GM18907 (cell line): Measurements from ENCODE around the gene MCTP1.
A peak's percentile ranks its signal among the peaks of the same experiment; 100 is the strongest.

Experiments used
- ATAC-seq: cut with Tn5 transposase; IDR thresholded peaks from one replicate; pipeline ENCODE4 v1.9.1; 2021; ENCODE audit warnings: mild to moderate bottlenecking, moderate library complexity; ENCODE audit not compliant: unreplicated experiment

MCTP1 gene

GRCh38 chr5:94778299-94778698 lies 506.6 kb downstream of the MCTP1 start:
- ATAC-seq: no peak

DNA sequence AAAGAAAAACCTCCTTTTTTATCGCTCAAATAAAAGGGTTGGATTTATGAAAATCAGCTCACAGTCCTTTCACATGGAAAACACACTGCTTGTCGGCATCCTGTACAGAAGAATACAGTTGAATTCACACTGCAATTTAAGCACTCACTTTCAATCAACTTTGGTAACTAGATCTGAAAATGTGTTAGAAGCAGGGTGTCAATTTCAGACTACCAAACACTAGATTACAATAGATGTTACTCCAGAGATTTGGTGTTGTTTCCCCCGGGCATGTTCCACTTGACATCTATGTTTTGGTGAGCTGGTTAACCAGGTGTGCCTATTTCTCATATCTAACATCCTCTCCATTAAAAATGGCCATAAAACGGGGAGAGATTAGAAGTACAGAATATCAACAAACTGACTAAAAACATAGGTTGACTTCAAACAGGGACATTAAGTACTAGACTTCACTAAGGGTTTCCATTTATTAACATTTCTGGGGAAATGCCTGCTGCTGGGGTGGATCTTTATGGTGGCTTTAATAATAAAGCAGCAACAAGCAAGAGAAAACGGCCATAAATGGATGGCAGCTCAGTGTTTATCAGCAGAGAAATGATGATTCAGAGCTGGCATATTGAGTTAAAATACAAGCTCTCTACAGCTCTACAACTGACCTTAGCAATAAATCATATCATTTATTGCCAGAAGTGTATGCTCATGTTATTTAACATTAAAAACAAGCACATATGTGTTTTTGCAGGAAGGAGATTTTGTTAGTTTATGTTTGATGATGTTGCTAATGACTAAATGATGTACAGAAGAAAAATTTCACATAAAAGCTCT lies 507.6 kb downstream of the MCTP1 start:
- ATAC-seq: no peak

DNA sequence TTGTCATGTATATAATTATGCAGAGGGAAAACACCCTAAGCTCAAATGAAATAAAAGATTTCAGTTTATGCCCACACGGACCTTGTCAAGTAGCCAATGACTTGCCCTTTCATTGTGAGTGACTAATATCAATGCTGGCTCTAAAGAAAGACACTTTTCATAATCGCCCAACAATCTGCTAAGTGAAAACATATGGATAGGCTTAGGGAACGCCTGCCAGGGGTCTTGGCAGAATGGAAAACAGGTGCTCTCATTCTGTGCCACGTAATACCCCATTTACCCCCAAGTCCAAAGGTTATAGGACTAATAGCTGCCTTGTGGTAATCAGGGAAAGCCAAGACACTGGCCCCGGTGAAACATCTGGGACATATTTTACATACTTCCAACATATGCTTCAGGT lies 508.7 kb downstream of the MCTP1 start:
- ATAC-seq: no peak

- ATAC-seq: no peak
These were observed 509.8 kb downstream of the MCTP1 start for GRCh38 chr5:94775088-94775487.

GRCh38 chr5:94771742-94772141 lies 513.2 kb downstream of the MCTP1 start:
- ATAC-seq: no peak

DNA sequence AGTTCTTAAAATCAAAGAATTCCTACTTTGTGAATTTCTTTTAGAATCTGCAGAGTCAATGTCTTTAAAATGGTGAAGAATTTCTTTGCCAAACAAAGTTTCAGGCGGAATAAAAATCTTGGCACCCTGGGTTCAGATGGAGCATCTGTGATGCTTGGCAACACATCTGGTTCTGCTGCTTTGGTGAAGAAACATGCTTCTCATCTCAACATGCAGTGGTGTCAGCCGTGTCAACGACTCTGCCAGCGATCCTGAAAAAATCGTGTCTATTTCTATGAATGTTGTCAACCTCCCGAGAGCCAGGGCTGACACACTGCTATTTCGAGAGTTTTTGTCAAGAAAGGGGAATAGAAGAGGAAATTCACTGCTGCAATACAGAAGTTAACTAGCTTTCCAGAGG lies 514.9 kb downstream of the MCTP1 start:
- ATAC-seq: no peak

DNA sequence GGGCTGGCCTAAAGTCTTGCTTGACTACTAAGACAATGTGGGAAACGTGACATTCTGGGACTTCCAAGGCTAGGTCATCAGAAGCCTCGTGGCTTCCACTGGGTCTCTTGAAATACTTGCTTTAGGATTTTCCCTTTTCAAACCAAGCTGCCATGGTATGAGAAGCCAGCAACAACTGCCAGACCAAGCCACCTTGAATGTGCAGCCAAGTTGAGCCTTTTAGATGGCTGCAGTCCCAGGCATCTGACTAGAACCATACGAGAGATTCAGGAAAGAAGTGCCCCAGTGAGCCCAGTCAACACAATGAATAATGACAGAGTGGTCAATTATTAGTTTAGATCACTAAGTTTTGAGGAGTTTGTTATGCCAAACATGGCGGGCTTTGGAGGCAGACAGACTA lies 523.1 kb downstream of the MCTP1 start:
- ATAC-seq: no peak

GRCh38 chr5:94761055-94761454 lies 523.8 kb downstream of the MCTP1 start:
- no peak for ATAC-seq

DNA sequence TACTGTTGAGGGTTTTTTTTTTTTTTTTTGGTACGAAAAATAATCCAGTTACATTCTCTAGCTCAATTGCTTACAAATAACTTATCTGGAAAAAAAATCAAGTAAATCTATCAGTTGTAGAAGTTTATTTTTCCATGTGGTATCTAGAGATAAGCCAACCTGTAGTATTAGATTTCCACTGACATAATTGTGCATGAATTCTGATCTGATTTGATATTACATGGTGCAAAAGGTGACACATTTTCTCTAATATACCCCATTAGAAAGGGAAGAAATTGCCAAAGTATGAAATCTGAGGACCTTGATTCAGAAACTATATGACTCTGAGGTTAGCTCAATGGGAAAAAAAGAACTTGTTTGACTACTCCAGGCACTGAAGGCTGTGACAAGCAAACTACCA lies 524.9 kb downstream of the MCTP1 start:
- ATAC-seq: no peak

- no peak for ATAC-seq
These were observed 525.9 kb downstream of the MCTP1 start for GRCh38 chr5:94759022-94759421.

DNA sequence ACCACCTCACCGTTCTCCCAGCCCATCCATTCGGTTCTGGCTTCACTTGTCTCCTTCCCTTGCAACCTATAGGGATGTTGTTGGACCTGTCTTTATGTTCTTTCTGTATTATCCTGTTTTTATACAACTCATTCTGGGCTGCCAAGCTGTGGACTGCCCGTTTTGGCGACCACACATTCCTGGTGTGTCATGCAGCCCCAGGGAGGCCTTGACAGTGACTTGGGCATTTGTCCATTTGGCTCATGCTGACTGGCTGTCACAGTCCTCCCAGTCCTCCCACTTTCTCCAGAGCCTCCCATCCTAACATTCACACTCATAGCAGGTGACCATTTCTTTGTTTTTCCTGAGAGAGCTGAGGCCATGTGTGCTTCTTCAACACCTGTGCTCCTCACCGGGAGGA lies 530.1 kb downstream of the MCTP1 start:
- ATAC-seq: no peak

- no peak for ATAC-seq
These were observed 533.4 kb downstream of the MCTP1 start for GRCh38 chr5:94751460-94751859.

DNA sequence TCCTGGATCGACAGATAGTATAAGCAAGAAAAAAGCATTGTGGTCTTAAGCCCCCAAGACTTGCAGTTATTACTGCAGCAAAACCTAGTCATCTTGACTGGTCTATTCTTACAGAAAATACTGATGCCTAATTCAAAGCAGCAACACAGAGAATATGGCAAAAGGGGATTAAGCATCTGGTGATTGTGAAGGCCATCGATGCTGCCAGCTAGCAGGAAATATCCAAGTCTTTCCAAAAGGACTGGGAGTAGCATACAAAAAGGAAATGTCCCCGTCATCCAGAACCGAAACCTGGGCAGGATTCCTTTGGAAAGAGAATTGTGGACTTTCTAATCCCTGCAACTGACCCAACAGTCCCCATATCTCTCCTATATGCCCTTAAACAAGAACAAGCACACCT lies 534.2 kb downstream of the MCTP1 start:
- no peak for ATAC-seq

DNA sequence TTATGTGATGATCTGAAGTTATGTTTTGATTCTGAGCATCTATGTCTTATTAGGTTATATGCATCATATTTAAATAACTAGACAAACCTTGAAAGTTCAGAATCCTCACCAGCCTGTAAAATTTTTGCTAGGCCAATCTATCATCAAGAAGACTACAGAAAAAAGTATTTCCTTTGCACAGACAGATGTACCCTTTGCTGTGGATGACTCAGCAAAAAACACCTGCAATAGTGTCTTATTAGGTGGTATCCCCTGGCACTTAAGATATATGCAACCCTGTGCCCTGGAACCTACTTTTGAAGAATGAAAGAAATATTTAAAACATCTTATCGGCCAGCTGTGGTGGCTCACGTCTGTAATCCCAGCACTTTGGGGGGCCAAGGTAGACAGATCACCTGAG lies 535.9 kb downstream of the MCTP1 start:
- ATAC-seq: peak; percentile 45

DNA sequence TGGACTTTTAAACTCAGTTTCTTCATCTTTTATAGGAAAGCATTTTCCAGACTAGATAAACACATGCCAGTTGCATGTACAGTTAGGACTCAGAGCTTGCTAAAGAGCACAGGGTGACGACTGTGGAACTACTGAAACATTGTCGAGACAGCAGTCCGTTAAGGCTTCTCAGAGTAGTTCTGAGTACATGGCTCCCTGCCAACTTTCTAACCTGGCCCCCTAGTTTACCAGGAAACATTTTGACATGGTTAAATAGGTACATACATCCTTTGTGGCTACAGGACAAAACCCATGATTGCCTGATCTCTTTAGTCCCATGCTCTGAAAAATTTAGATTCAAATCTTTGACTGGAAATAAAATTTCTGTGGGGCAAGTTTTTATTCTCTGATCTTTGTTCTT lies 536.7 kb downstream of the MCTP1 start:
- ATAC-seq: no peak

DNA sequence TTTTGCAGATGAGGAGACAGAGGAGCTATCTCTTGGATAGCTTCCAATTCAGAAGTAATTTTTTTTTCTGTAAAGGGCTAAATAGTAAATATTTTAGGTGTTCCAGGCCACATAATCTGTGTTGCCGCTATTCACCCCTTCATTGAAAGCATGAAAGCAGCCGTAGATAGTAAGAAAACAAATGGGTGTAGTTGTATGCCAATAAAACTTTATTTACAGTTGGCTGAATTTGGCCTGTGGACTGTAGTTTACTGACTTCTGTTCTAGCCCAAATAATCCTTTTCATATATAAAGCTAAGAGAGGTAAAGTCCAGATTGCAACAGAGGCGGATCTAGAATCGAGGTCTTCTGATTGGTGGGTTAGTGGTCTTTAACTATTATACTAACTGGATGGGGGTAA lies 537.5 kb downstream of the MCTP1 start:
- ATAC-seq: no peak

DNA sequence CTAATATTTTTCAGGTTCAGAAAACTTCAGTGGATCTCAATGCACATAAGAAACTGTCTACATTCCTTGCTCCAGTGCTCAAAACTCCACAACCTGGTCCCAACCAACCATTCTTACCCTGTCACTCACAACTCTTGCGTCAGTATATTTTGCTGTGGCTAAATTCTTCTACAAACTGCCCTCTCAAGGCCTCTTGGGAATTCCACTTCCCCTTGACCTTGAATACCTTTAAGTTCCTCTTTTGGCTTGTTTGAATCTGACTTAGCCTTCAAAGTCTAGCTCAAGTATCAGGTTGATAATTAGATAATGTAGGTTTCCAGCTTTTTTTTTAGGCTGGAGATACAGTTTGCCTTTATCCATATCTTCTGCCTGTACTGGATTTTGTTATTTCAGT lies 538.2 kb downstream of the MCTP1 start:
- ATAC-seq: peak; percentile 62

DNA sequence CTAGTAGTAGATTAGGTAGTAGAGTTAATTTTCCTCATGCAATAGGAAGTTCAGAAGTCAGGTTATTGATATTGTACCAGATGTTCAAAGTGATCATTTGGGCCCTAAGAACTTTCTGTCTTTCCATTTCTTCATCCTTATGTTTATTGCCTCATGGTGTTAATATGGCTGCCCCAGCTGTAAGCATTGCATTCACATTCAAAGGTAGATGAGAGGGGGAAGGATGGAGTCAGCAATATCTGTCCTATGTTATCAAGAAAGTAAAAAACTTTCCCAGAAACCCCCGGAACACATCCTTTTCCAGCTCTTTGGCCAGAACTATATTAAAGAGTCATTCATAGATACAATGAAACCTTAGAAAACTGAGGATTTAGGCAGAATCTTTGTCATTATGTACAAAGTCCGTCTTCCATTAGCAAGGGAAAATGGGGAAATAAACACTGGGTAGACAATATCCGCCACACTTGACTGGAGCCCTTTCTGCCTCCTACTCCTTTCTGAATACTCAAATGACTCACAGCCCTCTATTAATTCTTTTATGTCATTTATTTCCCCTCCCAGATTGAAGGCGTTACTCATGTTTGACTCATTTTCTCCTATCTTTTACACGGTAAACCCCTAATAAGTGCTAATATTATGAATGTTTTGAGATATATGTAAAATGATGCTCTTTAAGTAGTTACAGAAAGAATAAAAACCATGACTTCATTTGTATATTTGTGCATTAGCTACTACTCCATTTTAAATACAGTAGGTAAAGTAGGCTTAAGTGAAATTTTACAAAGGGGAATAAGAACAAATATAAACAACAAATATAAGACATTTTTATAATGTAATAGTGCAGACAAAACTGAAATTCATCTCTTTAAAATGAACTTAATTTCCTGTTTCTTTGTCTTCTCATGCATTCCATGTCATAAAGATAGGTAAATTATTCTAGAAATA lies 538.8 kb downstream of the MCTP1 start:
- peak; percentile 72 for ATAC-seq

GRCh38 chr5:94744906-94745305 lies 540.0 kb downstream of the MCTP1 start:
- ATAC-seq: no peak

- ATAC-seq: no peak
These were observed 542.0 kb downstream of the MCTP1 start for GRCh38 chr5:94742852-94743251.

DNA sequence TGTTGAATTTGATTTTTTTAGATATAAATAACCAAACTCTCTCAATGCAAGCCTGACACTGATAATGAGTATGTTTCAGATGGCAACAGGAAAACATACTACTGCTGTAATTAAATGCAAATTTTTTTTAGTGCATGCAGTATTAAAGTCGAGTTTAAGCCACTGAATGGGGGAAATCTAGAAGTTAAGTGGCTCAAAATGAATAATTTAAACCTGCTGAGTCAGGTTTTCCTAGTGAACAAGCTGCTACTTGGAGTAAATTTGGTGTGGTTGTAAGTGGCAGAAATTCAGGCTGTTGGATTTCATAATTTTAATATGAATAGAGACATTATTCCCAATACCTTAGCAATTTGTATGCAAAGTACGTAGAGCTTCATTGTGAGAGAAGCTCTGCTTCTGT lies 544.6 kb downstream of the MCTP1 start:
- no peak for ATAC-seq

- no peak for ATAC-seq
These were observed 548.4 kb downstream of the MCTP1 start for GRCh38 chr5:94736498-94736897.
